Body of pancreas (tissue), 4 donors: ENCODE data around the gene RIPOR2.

ENCODE experiments used
- POLR2A ChIP-seq, 3 donors: fragments of 450-650 bp; IDR thresholded peaks; one replicate each; pipeline ENCODE4 v1.6.1; 2016; ENCODE audit warnings: antibody characterized with exemption in 3 of 3, mild to moderate bottlenecking in 2 of 3
- TF ChIP-seq, protein P1 (sequence below), 7 experiments: fragments of 450-650 bp in 4 of 7; fragments of 200-600 bp in 3 of 7; sonication (generic) in 3 of 7; IDR thresholded peaks; one replicate each; pipeline ENCODE4 v1.5.1; 2016 to 2019; ENCODE audit warnings: antibody characterized with exemption in 7 of 7

DNA sequence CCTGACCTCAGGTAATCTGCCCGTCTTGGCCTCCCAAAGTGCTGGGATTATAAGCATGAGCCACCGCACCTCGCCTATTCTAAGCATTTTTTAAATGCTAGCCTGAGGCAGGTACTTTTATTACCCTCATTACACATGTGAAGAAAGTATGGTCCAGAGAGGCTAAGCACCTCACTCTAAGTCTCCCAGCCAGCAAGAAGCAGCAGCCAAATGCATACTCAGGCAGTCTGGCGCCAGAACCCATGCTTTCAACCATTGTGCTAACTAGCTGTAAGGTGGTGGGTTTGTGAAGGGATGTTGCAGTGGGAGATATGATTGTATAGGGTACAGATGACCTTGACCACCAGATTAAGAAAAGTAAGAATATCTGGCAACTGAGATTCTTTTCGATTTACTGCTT is 26.1 kb upstream of the RIPOR2 start:
- TF ChIP-seq, protein P1, sequence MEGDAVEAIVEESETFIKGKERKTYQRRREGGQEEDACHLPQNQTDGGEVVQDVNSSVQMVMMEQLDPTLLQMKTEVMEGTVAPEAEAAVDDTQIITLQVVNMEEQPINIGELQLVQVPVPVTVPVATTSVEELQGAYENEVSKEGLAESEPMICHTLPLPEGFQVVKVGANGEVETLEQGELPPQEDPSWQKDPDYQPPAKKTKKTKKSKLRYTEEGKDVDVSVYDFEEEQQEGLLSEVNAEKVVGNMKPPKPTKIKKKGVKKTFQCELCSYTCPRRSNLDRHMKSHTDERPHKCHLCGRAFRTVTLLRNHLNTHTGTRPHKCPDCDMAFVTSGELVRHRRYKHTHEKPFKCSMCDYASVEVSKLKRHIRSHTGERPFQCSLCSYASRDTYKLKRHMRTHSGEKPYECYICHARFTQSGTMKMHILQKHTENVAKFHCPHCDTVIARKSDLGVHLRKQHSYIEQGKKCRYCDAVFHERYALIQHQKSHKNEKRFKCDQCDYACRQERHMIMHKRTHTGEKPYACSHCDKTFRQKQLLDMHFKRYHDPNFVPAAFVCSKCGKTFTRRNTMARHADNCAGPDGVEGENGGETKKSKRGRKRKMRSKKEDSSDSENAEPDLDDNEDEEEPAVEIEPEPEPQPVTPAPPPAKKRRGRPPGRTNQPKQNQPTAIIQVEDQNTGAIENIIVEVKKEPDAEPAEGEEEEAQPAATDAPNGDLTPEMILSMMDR (IDR thresholded peaks at IDR 0.05): no peak
- TF ChIP-seq POLR2A (IDR thresholded peaks at IDR 0.05): no peak
